Liver (tissue), 9 donors: Measurements from ENCODE around the gene CD6. TPM values are rescaled to one million over a fixed set of nuclear protein-coding genes. Genes with fewer than 3 reads are reported as not detected.

Experiments
- DNase-seq: peaks from one replicate; pipeline ENCODE4 v3.0.0-alpha.2; 2017; ENCODE audit warnings: low spot score
- H3K27ac ChIP-seq, 2 donors: one replicate each; pipeline ENCODE4 v1.7.0; 2013; ENCODE audit warnings: inconsistent platforms in 2 of 2, low read length in 2 of 2, control low read depth in 1 of 2, low read depth in 1 of 2, mild to moderate bottlenecking in 1 of 2
- H3K27me3 ChIP-seq, 4 donors: one replicate each; pipeline versions ENCODE4 v1.6.1 to v1.7.0; 2013; ENCODE audit warnings: low read length in 3 of 4, inconsistent platforms in 1 of 4, mild to moderate bottlenecking in 1 of 4, moderate library complexity in 1 of 4; ENCODE audit not compliant: control insufficient read depth in 4 of 4, insufficient read depth in 4 of 4
- H3K36me3 ChIP-seq, 4 donors: one replicate each; pipeline versions ENCODE4 v1.6.1 to v1.7.0; 2013; ENCODE audit warnings: low read length in 3 of 4, mild to moderate bottlenecking in 3 of 4, low read depth in 1 of 4, moderate library complexity in 1 of 4; ENCODE audit not compliant: control insufficient read depth in 4 of 4, insufficient read depth in 3 of 4
- H3K4me1 ChIP-seq, 4 donors: one replicate each; pipeline versions ENCODE4 v1.6.1 to v1.7.0; 2013; ENCODE audit warnings: low read length in 3 of 4, mild to moderate bottlenecking in 3 of 4, moderate library complexity in 1 of 4; ENCODE audit not compliant: control insufficient read depth in 4 of 4, insufficient read depth in 4 of 4
- H3K4me3 ChIP-seq, 3 donors: one replicate each; pipeline versions ENCODE4 v1.6.1 to v1.7.0; 2013; ENCODE audit warnings: low read length in 3 of 3, control low read depth in 1 of 3, low read depth in 1 of 3, mild to moderate bottlenecking in 1 of 3
- H3K9ac ChIP-seq, 2 donors: one replicate each; pipeline ENCODE4 v1.7.0; 2013; ENCODE audit warnings: low read length in 2 of 2, mild to moderate bottlenecking in 2 of 2, moderate library complexity in 2 of 2, control low read depth in 1 of 2, low read depth in 1 of 2
- H3K9me3 ChIP-seq, 4 donors: one replicate each; pipeline versions ENCODE4 v1.6.1 to v1.7.0; 2013; ENCODE audit warnings: low read length in 3 of 4; ENCODE audit not compliant: control insufficient read depth in 4 of 4
- EGR1 ChIP-seq, 2 donors: IDR thresholded peaks; 2 replicates each; pipeline ENCODE4 v1.6.1; 2016 to 2018; ENCODE audit warnings: antibody characterized with exemption in 2 of 2, low read depth in 2 of 2
- FOXA1 ChIP-seq: IDR thresholded peaks from 2 replicates; pipeline ENCODE4 v1.6.1; 2016; ENCODE audit warnings: antibody characterized with exemption
- FOXA2 ChIP-seq: IDR thresholded peaks from 2 replicates; pipeline ENCODE4 v1.6.1; 2016; ENCODE audit warnings: antibody characterized with exemption
- GABPA ChIP-seq, 2 donors: IDR thresholded peaks in 1 of 2; conservative IDR thresholded peaks in 1 of 2; 2 replicates each; pipeline ENCODE4 v1.6.1; 2016; ENCODE audit warnings: antibody characterized with exemption in 2 of 2, mild to moderate bottlenecking in 1 of 2, moderate library complexity in 1 of 2
- HNF4A ChIP-seq, 2 donors: conservative IDR thresholded peaks; 2 replicates each; pipeline ENCODE4 v1.6.1; 2016; ENCODE audit warnings: antibody characterized with exemption in 2 of 2, mild to moderate bottlenecking in 2 of 2
- JUND ChIP-seq, 2 donors: IDR thresholded peaks; 2 replicates each; pipeline ENCODE4 v1.6.1; 2016; ENCODE audit warnings: antibody characterized with exemption in 2 of 2
- NR2F2 ChIP-seq: IDR thresholded peaks from 2 replicates; pipeline ENCODE4 v1.6.1; 2016; ENCODE audit warnings: antibody characterized with exemption
- RAD21 ChIP-seq, 2 donors: IDR thresholded peaks; 2 replicates each; pipeline ENCODE4 v1.6.1; 2016; ENCODE audit warnings: antibody characterized with exemption in 2 of 2, mild to moderate bottlenecking in 2 of 2
- RXRA ChIP-seq, 2 donors: IDR thresholded peaks; 2 replicates each; pipeline ENCODE4 v1.6.1; 2017 to 2018; ENCODE audit warnings: antibody characterized with exemption in 2 of 2, mild to moderate bottlenecking in 1 of 2
- SP1 ChIP-seq: IDR thresholded peaks from 2 replicates; pipeline ENCODE4 v1.6.1; 2018; ENCODE audit warnings: antibody characterized with exemption, mild to moderate bottlenecking
- TAF1 ChIP-seq: conservative IDR thresholded peaks from 2 replicates; pipeline ENCODE4 v1.6.1; 2016; ENCODE audit warnings: antibody characterized with exemption, mild to moderate bottlenecking
- YY1 ChIP-seq: IDR thresholded peaks from 2 replicates; pipeline ENCODE4 v1.6.1; 2016; ENCODE audit warnings: antibody characterized with exemption, mild to moderate bottlenecking
- WGBS: extraction: QIAGEN DNeasy Blood & Tissue Kit; methylation state at CpG from one replicate; pipeline ENCODE4 v1.1.7; 2013; 5-methylcytosine and 5-hydroxymethylcytosine counted together
- polyA plus RNA-seq, 2 donors: library from polyadenylated mRNA; stranded (reverse) in 1 of 2; unstranded in 1 of 2; fragments of 200-250 nt in 1 of 2; fragments of >200 nt in 1 of 2; fragmentation: Nextera tagmentation in 1 of 2; extraction: Ambion mirVana in 1 of 2; gene quantifications; one replicate each; pipeline versions ENCODE4 v1.2.1 to v1.2.3, GENCODE V29; 2013 to 2015
- total RNA-seq, 2 donors: library from RNA; depleted of rRNA; stranded (reverse); fragments of >200 nt; gene quantifications; one replicate each; pipeline ENCODE4 v1.2.3, GENCODE V29; 2014
- TF ChIP-seq, protein P1 (sequence below): fragments of 150-350 bp; IDR thresholded peaks from 2 replicates; pipeline ENCODE4 v1.5.1; 2017; ENCODE audit warnings: improper control_type of control experiment, low read depth, low read length; ENCODE audit not compliant: missing input control
- TF ChIP-seq, protein P2 (sequence below): IDR thresholded peaks from 2 replicates; pipeline ENCODE4 v1.6.1; 2016; ENCODE audit warnings: antibody characterized with exemption
- TF ChIP-seq, protein P3 (sequence below): IDR thresholded peaks from 2 replicates; pipeline ENCODE4 v1.6.1; 2016; ENCODE audit warnings: antibody characterized with exemption
- TF ChIP-seq, protein P4 (sequence below): IDR thresholded peaks from 2 replicates; pipeline ENCODE4 v1.6.1; 2016; ENCODE audit warnings: antibody characterized with exemption
- TF ChIP-seq, protein P5 (sequence below): IDR thresholded peaks from 2 replicates; pipeline ENCODE4 v1.6.1; 2016; ENCODE audit warnings: antibody characterized with exemption, mild to moderate bottlenecking
- donor health status: healthy.
- donor health status: healthy.
- donor health status: healthy.
- donor health status: healthy.
- donor health status: healthy.

Gene CD6
- total and polyA plus RNA-seq, 4 donors, result 0.31 to 0.59 (median 0.45) TPM

DNA sequence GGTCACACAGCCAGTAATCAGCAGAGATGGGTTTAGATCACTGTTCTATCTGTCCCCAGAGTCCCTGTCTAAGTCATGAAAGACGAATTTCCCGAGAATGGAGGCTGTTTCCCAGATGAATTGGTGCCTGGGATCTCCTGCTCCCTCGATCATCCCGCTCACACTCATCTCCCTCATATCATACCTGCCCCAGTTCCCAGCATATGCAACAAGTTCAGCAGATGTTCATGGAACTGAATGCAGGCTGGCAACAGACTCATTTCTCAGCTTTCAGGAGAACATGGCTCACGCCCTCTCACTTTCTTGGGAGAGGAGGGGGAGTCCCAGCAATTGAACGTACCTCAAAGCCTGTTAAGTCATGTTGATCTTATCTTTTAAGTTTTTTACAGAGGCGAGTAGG, 22.1 kb downstream of the CD6 start:
- no peak for DNase-seq
- Histone ChIP-seq H3K4me3 (no peak overlapping the region), H3K4me1 (no peaks in the 10 kb centered on the region), H3K9me3 (no peaks in the 10 kb centered on the region), H3K27me3 (peaks cover 0 to 2% (median 0%) of the 10 kb centered on the region in 4 donors), H3K9ac (no peak overlapping the region), H3K27ac (no peak overlapping the region), H3K36me3 (no peaks in the 10 kb centered on the region)
- TF ChIP-seq, protein P1, sequence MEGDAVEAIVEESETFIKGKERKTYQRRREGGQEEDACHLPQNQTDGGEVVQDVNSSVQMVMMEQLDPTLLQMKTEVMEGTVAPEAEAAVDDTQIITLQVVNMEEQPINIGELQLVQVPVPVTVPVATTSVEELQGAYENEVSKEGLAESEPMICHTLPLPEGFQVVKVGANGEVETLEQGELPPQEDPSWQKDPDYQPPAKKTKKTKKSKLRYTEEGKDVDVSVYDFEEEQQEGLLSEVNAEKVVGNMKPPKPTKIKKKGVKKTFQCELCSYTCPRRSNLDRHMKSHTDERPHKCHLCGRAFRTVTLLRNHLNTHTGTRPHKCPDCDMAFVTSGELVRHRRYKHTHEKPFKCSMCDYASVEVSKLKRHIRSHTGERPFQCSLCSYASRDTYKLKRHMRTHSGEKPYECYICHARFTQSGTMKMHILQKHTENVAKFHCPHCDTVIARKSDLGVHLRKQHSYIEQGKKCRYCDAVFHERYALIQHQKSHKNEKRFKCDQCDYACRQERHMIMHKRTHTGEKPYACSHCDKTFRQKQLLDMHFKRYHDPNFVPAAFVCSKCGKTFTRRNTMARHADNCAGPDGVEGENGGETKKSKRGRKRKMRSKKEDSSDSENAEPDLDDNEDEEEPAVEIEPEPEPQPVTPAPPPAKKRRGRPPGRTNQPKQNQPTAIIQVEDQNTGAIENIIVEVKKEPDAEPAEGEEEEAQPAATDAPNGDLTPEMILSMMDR, result no peak
- no peak for TF ChIP-seq FOXA2
- TF ChIP-seq HNF4A (conservative IDR thresholded peaks at IDR 0.05), result no peak
- no peak for TF ChIP-seq JUND (IDR thresholded peaks at IDR 0.05)
- TF ChIP-seq, protein P2, sequence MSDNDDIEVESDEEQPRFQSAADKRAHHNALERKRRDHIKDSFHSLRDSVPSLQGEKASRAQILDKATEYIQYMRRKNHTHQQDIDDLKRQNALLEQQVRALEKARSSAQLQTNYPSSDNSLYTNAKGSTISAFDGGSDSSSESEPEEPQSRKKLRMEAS, result no peak
- no peak for TF ChIP-seq FOXA1
- no peak for TF ChIP-seq TAF1
- no peak for TF ChIP-seq NR2F2
- TF ChIP-seq, protein P3, sequence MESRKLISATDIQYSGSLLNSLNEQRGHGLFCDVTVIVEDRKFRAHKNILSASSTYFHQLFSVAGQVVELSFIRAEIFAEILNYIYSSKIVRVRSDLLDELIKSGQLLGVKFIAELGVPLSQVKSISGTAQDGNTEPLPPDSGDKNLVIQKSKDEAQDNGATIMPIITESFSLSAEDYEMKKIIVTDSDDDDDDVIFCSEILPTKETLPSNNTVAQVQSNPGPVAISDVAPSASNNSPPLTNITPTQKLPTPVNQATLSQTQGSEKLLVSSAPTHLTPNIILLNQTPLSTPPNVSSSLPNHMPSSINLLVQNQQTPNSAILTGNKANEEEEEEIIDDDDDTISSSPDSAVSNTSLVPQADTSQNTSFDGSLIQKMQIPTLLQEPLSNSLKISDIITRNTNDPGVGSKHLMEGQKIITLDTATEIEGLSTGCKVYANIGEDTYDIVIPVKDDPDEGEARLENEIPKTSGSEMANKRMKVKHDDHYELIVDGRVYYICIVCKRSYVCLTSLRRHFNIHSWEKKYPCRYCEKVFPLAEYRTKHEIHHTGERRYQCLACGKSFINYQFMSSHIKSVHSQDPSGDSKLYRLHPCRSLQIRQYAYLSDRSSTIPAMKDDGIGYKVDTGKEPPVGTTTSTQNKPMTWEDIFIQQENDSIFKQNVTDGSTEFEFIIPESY, result no peak
- TF ChIP-seq, protein P4, sequence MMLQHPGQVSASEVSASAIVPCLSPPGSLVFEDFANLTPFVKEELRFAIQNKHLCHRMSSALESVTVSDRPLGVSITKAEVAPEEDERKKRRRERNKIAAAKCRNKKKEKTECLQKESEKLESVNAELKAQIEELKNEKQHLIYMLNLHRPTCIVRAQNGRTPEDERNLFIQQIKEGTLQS, result no peak
- TF ChIP-seq, protein P5, sequence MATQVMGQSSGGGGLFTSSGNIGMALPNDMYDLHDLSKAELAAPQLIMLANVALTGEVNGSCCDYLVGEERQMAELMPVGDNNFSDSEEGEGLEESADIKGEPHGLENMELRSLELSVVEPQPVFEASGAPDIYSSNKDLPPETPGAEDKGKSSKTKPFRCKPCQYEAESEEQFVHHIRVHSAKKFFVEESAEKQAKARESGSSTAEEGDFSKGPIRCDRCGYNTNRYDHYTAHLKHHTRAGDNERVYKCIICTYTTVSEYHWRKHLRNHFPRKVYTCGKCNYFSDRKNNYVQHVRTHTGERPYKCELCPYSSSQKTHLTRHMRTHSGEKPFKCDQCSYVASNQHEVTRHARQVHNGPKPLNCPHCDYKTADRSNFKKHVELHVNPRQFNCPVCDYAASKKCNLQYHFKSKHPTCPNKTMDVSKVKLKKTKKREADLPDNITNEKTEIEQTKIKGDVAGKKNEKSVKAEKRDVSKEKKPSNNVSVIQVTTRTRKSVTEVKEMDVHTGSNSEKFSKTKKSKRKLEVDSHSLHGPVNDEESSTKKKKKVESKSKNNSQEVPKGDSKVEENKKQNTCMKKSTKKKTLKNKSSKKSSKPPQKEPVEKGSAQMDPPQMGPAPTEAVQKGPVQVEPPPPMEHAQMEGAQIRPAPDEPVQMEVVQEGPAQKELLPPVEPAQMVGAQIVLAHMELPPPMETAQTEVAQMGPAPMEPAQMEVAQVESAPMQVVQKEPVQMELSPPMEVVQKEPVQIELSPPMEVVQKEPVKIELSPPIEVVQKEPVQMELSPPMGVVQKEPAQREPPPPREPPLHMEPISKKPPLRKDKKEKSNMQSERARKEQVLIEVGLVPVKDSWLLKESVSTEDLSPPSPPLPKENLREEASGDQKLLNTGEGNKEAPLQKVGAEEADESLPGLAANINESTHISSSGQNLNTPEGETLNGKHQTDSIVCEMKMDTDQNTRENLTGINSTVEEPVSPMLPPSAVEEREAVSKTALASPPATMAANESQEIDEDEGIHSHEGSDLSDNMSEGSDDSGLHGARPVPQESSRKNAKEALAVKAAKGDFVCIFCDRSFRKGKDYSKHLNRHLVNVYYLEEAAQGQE, result no peak
- TF ChIP-seq EGR1 (IDR thresholded peaks at IDR 0.05; ENCODE audit: low read depth in 2 of 2), result no peak
- TF ChIP-seq RXRA (IDR thresholded peaks at IDR 0.05), result no peak
- 51% methylated on average over 7 of the region's 7 CpGs for WGBS

- Histone ChIP-seq H3K4me1 (no peaks in the 10 kb centered on the region), H3K9ac (no peak overlapping the region), H3K27me3 (peaks cover 0 to 2% (median 0%) of the 10 kb centered on the region in 4 donors), H3K9me3 (no peaks in the 10 kb centered on the region), H3K4me3 (no peak overlapping the region), H3K27ac (no peak overlapping the region), H3K36me3 (no peaks in the 10 kb centered on the region)
- no peak for DNase-seq
- WGBS, result 68% methylated on average over 7 of the region's 7 CpGs
- no peak for TF ChIP-seq GABPA (IDR thresholded peaks at IDR 0.05 in 1 of 2, conservative IDR thresholded peaks at IDR 0.05 in 1 of 2)
- TF ChIP-seq SP1, result no peak
- TF ChIP-seq FOXA1, result no peak
- TF ChIP-seq, protein P5, result no peak
- no peak for TF ChIP-seq RXRA (IDR thresholded peaks at IDR 0.05)
- no peak for TF ChIP-seq JUND (IDR thresholded peaks at IDR 0.05)
- TF ChIP-seq, protein P1, result no peak
- TF ChIP-seq YY1, result no peak
- no peak for TF ChIP-seq NR2F2
- no peak for TF ChIP-seq RAD21 (IDR thresholded peaks at IDR 0.05)
- TF ChIP-seq HNF4A (conservative IDR thresholded peaks at IDR 0.05), result no peak
Measured at GRCh38 chr11:60994541-60995080, 23.1 kb downstream of the CD6 start.
